ENCODE measurements around the gene BEST1. TPM values are rescaled to one million over a fixed set of nuclear protein-coding genes. Genes with fewer than 3 reads are reported as not detected.
"Not testable (repeated sequence)": the region's sequence is repeated elsewhere in the genome, so short reads cannot be mapped to it uniquely, and the experiment has no call there.

BEST1 gene
- total RNA-seq, 1 experiment from 2014 or later, result 1.7 TPM

- H3K27me3 ChIP-seq (ENCODE audit: low read length), result no peaks in the 10 kb centered on the region
- no peak overlapping the region for H3K27ac ChIP-seq (ENCODE audit: low read length)
- no peak overlapping the region for H3K4me3 ChIP-seq (ENCODE audit: low read length)
- H3K9me2 ChIP-seq (replicated peaks; ENCODE audit: insufficient read depth, low read length), result no peaks in the 10 kb centered on the region
- H3K79me2 ChIP-seq (ENCODE audit: low read length), result peaks cover 10% of the 10 kb centered on the region
- no peak overlapping the region for H2AFZ ChIP-seq (ENCODE audit: low read length)
- peaks cover 28% of the 10 kb centered on the region for H4K20me1 ChIP-seq (ENCODE audit: insufficient read depth, low read depth, low read length)
- H3K4me2 ChIP-seq (ENCODE audit: low read depth, low read length, poor library complexity, severe bottlenecking), result no peak overlapping the region
- DNase-seq, result no peak
- no peak overlapping the region for H3K9ac ChIP-seq (ENCODE audit: low read length)
- H3K9me3 ChIP-seq (ENCODE audit: low read length), result no peaks in the 10 kb centered on the region
- H3K36me3 ChIP-seq (ENCODE audit: insufficient read depth, low read length), result peaks cover 17% of the 10 kb centered on the region
- H3K4me1 ChIP-seq (ENCODE audit: low read length), result peaks cover 33% of the 10 kb centered on the region
Measured at GRCh38 chr11:61962213-61963015, 12.3 kb downstream of the BEST1 start.

- H3K9ac ChIP-seq (ENCODE audit: low read length), result no peak overlapping the region
Measured at GRCh38 chr11:61963016-61963281, 12.8 kb downstream of the BEST1 start.

GRCh38 chr11:61963282-61964057 is 13.3 kb downstream of the BEST1 start:
- H3K4me2 ChIP-seq (ENCODE audit: low read depth, low read length, poor library complexity, severe bottlenecking), result no peak overlapping the region
- H3K9me2 ChIP-seq (replicated peaks; ENCODE audit: insufficient read depth, low read length), result no peaks in the 10 kb centered on the region
- H3K9me3 ChIP-seq (ENCODE audit: low read length), result no peaks in the 10 kb centered on the region
- H3K79me2 ChIP-seq (ENCODE audit: low read length), result peaks cover 10% of the 10 kb centered on the region
- H3K27ac ChIP-seq (ENCODE audit: low read length), result peak overlapping the region; percentile 54
- peaks cover 17% of the 10 kb centered on the region for H3K36me3 ChIP-seq (ENCODE audit: insufficient read depth, low read length)
- peak overlapping the region; percentile 15; the same call in 1 of the 2 replicates for H3K9ac ChIP-seq (ENCODE audit: low read length)
- H4K20me1 ChIP-seq (ENCODE audit: insufficient read depth, low read depth, low read length), result peaks cover 28% of the 10 kb centered on the region
- H2AFZ ChIP-seq (ENCODE audit: low read length), result no peak overlapping the region
- H3K4me1 ChIP-seq (ENCODE audit: low read length), result peaks cover 41% of the 10 kb centered on the region
- peak; percentile 64 for DNase-seq
- H3K27me3 ChIP-seq (ENCODE audit: low read length), result no peaks in the 10 kb centered on the region
- H3K4me3 ChIP-seq (ENCODE audit: low read length), result no peak overlapping the region

More at GRCh38 chr11:61963016-61963281, 12.8 kb downstream of the BEST1 start:
- H3K79me2 ChIP-seq (ENCODE audit: low read length), result peaks cover 10% of the 10 kb centered on the region
- no peak overlapping the region for H3K27ac ChIP-seq (ENCODE audit: low read length)
- peaks cover 17% of the 10 kb centered on the region for H3K36me3 ChIP-seq (ENCODE audit: insufficient read depth, low read length)
- no peaks in the 10 kb centered on the region for H3K9me2 ChIP-seq (replicated peaks; ENCODE audit: insufficient read depth, low read length)
- no peaks in the 10 kb centered on the region for H3K9me3 ChIP-seq (ENCODE audit: low read length)
- no peak overlapping the region for H3K4me2 ChIP-seq (ENCODE audit: low read depth, low read length, poor library complexity, severe bottlenecking)
- H3K4me1 ChIP-seq (ENCODE audit: low read length), result peaks cover 35% of the 10 kb centered on the region
- no peak overlapping the region for H3K4me3 ChIP-seq (ENCODE audit: low read length)
- H2AFZ ChIP-seq (ENCODE audit: low read length), result no peak overlapping the region
- no peaks in the 10 kb centered on the region for H3K27me3 ChIP-seq (ENCODE audit: low read length)
- no peak for DNase-seq
- peaks cover 28% of the 10 kb centered on the region for H4K20me1 ChIP-seq (ENCODE audit: insufficient read depth, low read depth, low read length)

GRCh38 chr11:61964058-61964665 is 14.0 kb downstream of the BEST1 start:
- H3K4me3 ChIP-seq (ENCODE audit: low read length), result no peak overlapping the region
- peaks cover 28% of the 10 kb centered on the region for H4K20me1 ChIP-seq (ENCODE audit: insufficient read depth, low read depth, low read length)
- H3K27me3 ChIP-seq (ENCODE audit: low read length), result no peaks in the 10 kb centered on the region
- no peak overlapping the region for H3K4me2 ChIP-seq (ENCODE audit: low read depth, low read length, poor library complexity, severe bottlenecking)
- no peak overlapping the region for H3K9ac ChIP-seq (ENCODE audit: low read length)
- H2AFZ ChIP-seq (ENCODE audit: low read length), result no peak overlapping the region
- H3K9me2 ChIP-seq (replicated peaks; ENCODE audit: insufficient read depth, low read length), result no peaks in the 10 kb centered on the region
- H3K36me3 ChIP-seq (ENCODE audit: insufficient read depth, low read length), result peaks cover 17% of the 10 kb centered on the region
- peaks cover 46% of the 10 kb centered on the region for H3K4me1 ChIP-seq (ENCODE audit: low read length)
- no peak overlapping the region for H3K27ac ChIP-seq (ENCODE audit: low read length)
- H3K79me2 ChIP-seq (ENCODE audit: low read length), result peaks cover 10% of the 10 kb centered on the region
- no peak for DNase-seq
- H3K9me3 ChIP-seq (ENCODE audit: low read length), result no peaks in the 10 kb centered on the region

- peaks cover 17% of the 10 kb centered on the region for H3K36me3 ChIP-seq (ENCODE audit: insufficient read depth, low read length)
- H3K4me2 ChIP-seq (ENCODE audit: low read depth, low read length, poor library complexity, severe bottlenecking), result peak overlapping the region; percentile 99
- not testable (repeated sequence) for H3K9ac ChIP-seq (ENCODE audit: low read length); H2AFZ ChIP-seq (ENCODE audit: low read length); H3K79me2 ChIP-seq (ENCODE audit: low read length); H3K27ac ChIP-seq (ENCODE audit: low read length); H3K9me3 ChIP-seq (ENCODE audit: low read length); DNase-seq; H3K9me2 ChIP-seq (replicated peaks; ENCODE audit: insufficient read depth, low read length); H3K27me3 ChIP-seq (ENCODE audit: low read length)
- peaks cover 51% of the 10 kb centered on the region for H3K4me1 ChIP-seq (ENCODE audit: low read length)
- peaks cover 28% of the 10 kb centered on the region for H4K20me1 ChIP-seq (ENCODE audit: insufficient read depth, low read depth, low read length)
- 0 out of 2 replicates have a peak overlapping the region, but pooled peaks have one; percentile 98 for H3K4me3 ChIP-seq (ENCODE audit: low read length)
Measured at GRCh38 chr11:61964666-61965271, 14.6 kb downstream of the BEST1 start.

- H3K79me2 ChIP-seq (ENCODE audit: low read length), result peaks cover 10% of the 10 kb centered on the region
- no peak overlapping the region for H2AFZ ChIP-seq (ENCODE audit: low read length)
- DNase-seq, result peak; percentile 75
- H3K27ac ChIP-seq (ENCODE audit: low read length), result no peak overlapping the region
- H3K4me3 ChIP-seq (ENCODE audit: low read length), result peak overlapping the region; percentile 98
- H3K27me3 ChIP-seq (ENCODE audit: low read length), result no peaks in the 10 kb centered on the region
- H3K9me2 ChIP-seq (replicated peaks; ENCODE audit: insufficient read depth, low read length), result no peaks in the 10 kb centered on the region
- peaks cover 17% of the 10 kb centered on the region for H3K36me3 ChIP-seq (ENCODE audit: insufficient read depth, low read length)
- H3K9me3 ChIP-seq (ENCODE audit: low read length), result no peaks in the 10 kb centered on the region
- peaks cover 28% of the 10 kb centered on the region for H4K20me1 ChIP-seq (ENCODE audit: insufficient read depth, low read depth, low read length)
- peak overlapping the region; percentile 88 for H3K9ac ChIP-seq (ENCODE audit: low read length)
- H3K4me1 ChIP-seq (ENCODE audit: low read length), result peaks cover 65% of the 10 kb centered on the region
- peak overlapping the region; percentile 99 for H3K4me2 ChIP-seq (ENCODE audit: low read depth, low read length, poor library complexity, severe bottlenecking)
Measured at GRCh38 chr11:61966734-61967115, 16.6 kb downstream of the BEST1 start.

- H3K27me3 ChIP-seq (ENCODE audit: low read length), result no peaks in the 10 kb centered on the region
- H3K79me2 ChIP-seq (ENCODE audit: low read length), result peaks cover 10% of the 10 kb centered on the region
- peaks cover 66% of the 10 kb centered on the region for H3K4me1 ChIP-seq (ENCODE audit: low read length)
- peak within 1 kb of the TSS; percentile 60 for H3K27ac ChIP-seq (ENCODE audit: low read length)
- H3K4me2 ChIP-seq (ENCODE audit: low read depth, low read length, poor library complexity, severe bottlenecking), result peak within 1 kb of the TSS; percentile 99
- H3K9me2 ChIP-seq (replicated peaks; ENCODE audit: insufficient read depth, low read length), result no peaks in the 10 kb centered on the region
- peak; percentile 94 for DNase-seq
- peak within 1 kb of the TSS; percentile 88 for H3K9ac ChIP-seq (ENCODE audit: low read length)
- H2AFZ ChIP-seq (ENCODE audit: low read length), result peak within 1 kb of the TSS; percentile 71
- peaks cover 28% of the 10 kb centered on the region for H4K20me1 ChIP-seq (ENCODE audit: insufficient read depth, low read depth, low read length)
- peak within 1 kb of the TSS; percentile 98 for H3K4me3 ChIP-seq (ENCODE audit: low read length)
- H3K36me3 ChIP-seq (ENCODE audit: insufficient read depth, low read length), result peaks cover 17% of the 10 kb centered on the region
- no peaks in the 10 kb centered on the region for H3K9me3 ChIP-seq (ENCODE audit: low read length)
Measured at GRCh38 chr11:61967116-61967923, 17.2 kb downstream of the BEST1 start, which contains the start of gene FTH1. Gene FTH1 (minus strand): TSS chr11:61967634. CDS start chr11:61967425, 209 bp downstream.

All from Karpas-422 (cell line).